ENCODE results near the gene ALDH18A1.

The ALDH18A1 gene

GRCh38 chr10:95574649-95575365, 81.7 kb downstream of the ALDH18A1 start:
- DNase-seq, result no peak

- DNase-seq, result no peak
These were observed 82.4 kb downstream of the ALDH18A1 start for GRCh38 chr10:95573964-95574604.

GRCh38 chr10:95573527-95573926, 83.0 kb downstream of the ALDH18A1 start:
- DNase-seq, result no peak

GRCh38 chr10:95572131-95572820, 84.2 kb downstream of the ALDH18A1 start:
- no peak for DNase-seq

GRCh38 chr10:95571390-95571789, 85.1 kb downstream of the ALDH18A1 start:
- no peak for DNase-seq

GRCh38 chr10:95569368-95569767, 87.1 kb downstream of the ALDH18A1 start:
- DNase-seq, result no peak

- no peak for DNase-seq
These were observed 88.4 kb downstream of the ALDH18A1 start for GRCh38 chr10:95567903-95568630.

- no peak for DNase-seq
These were observed 90.4 kb downstream of the ALDH18A1 start for GRCh38 chr10:95566136-95566535.

- DNase-seq, result no peak
These were observed 91.2 kb downstream of the ALDH18A1 start for GRCh38 chr10:95565336-95565735.

- DNase-seq, result no peak
These were observed 92.2 kb downstream of the ALDH18A1 start for GRCh38 chr10:95564291-95564690.

- DNase-seq, result no peak
These were observed 94.1 kb downstream of the ALDH18A1 start for GRCh38 chr10:95562341-95562965.

- DNase-seq, result no peak
These were observed 94.7 kb downstream of the ALDH18A1 start for GRCh38 chr10:95561864-95562177.

GRCh38 chr10:95561177-95561863, 95.2 kb downstream of the ALDH18A1 start, which contains the start of gene SORBS1:
TSS of gene SORBS1 (minus strand) at chr10:95561371. CDS start at chr10:95441135, 120,236 bp downstream.
- DNase-seq, result peak; percentile 99

GRCh38 chr10:95560278-95561176, 96.0 kb downstream of the ALDH18A1 start:
- peak; percentile 63 for DNase-seq

GRCh38 chr10:95559896-95560277, 96.6 kb downstream of the ALDH18A1 start:
- no peak for DNase-seq

GRCh38 chr10:95559471-95559870, 97.0 kb downstream of the ALDH18A1 start:
- DNase-seq, result no peak

- DNase-seq, result no peak
These were observed 97.8 kb downstream of the ALDH18A1 start for GRCh38 chr10:95558593-95559320.

- no peak for DNase-seq
These were observed 99.3 kb downstream of the ALDH18A1 start for GRCh38 chr10:95556994-95557767.
